Measurements from ENCODE around the gene DRC1.

Gene DRC1

GRCh38 chr2:26449278-26450030 lies 47.7 kb downstream of the DRC1 start:
- no peak for DNase-seq

- DNase-seq = no peak
Measured at GRCh38 chr2:26450031-26450635, 48.4 kb downstream of the DRC1 start.

GRCh38 chr2:26451700-26452099 lies 50.0 kb downstream of the DRC1 start:
- no peak for DNase-seq

- DNase-seq = no peak
Measured at GRCh38 chr2:26453421-26454329, 52.0 kb downstream of the DRC1 start.

- no peak for DNase-seq
Measured at GRCh38 chr2:26454561-26455001, 52.9 kb downstream of the DRC1 start.

- no peak for DNase-seq
Measured at GRCh38 chr2:26455037-26455669, 53.4 kb downstream of the DRC1 start.

GRCh38 chr2:26455670-26456439 lies 54.1 kb downstream of the DRC1 start:
- DNase-seq = no peak

GRCh38 chr2:26456440-26457250 lies 54.9 kb downstream of the DRC1 start:
- DNase-seq = no peak

- no peak for DNase-seq
Measured at GRCh38 chr2:26457251-26457666, 55.5 kb downstream of the DRC1 start.

- DNase-seq = no peak
Measured at GRCh38 chr2:26457695-26458364, 56.1 kb downstream of the DRC1 start.

- DNase-seq = no peak
Measured at GRCh38 chr2:26458365-26459042, 56.8 kb downstream of the DRC1 start.

GRCh38 chr2:26459991-26460612 lies 58.4 kb downstream of the DRC1 start:
- DNase-seq = no peak

- DNase-seq = no peak
Measured at GRCh38 chr2:26460613-26461031, 58.9 kb downstream of the DRC1 start.

GRCh38 chr2:26461601-26462023 lies 59.9 kb downstream of the DRC1 start:
- no peak for DNase-seq

- DNase-seq = no peak
Measured at GRCh38 chr2:26462100-26462499, 60.4 kb downstream of the DRC1 start.

- DNase-seq = peak; percentile 26
Measured at GRCh38 chr2:26462511-26463243, 61.0 kb downstream of the DRC1 start.

- DNase-seq = no peak
Measured at GRCh38 chr2:26463244-26464192, 61.8 kb downstream of the DRC1 start.

All from activated CD4-positive, alpha-beta T cell treated with anti-CD3 and anti-CD28 coated beads, Interleukin-10, Interleukin-2, amounts not matched to agents 100 ng/mL and 50 ng/mL, durations not matched to agents 16 hours and 8 hours (primary cell).